Gastrocnemius medialis (tissue), 4 donors: ENCODE results near the gene AFDN. TPM values are rescaled to one million over a fixed set of nuclear protein-coding genes. Genes with fewer than 3 reads are reported as not detected.
"Not testable (repeated sequence)": the region's sequence is repeated elsewhere in the genome, so short reads cannot be mapped to it uniquely, and the experiment has no call there.

Source experiments
- ATAC-seq, 2 donors: fragments of 150-250 bp; one replicate each; pipeline ENCODE4 v1.9.1; 2016
- DNase-seq, 2 donors: peaks; one replicate each; pipeline ENCODE4 v3.0.0-alpha.2; 2019
- H3K27ac ChIP-seq, 4 donors: fragments of 200-600 bp; sonication (generic); 1 replicate in 1 of 4; 2 replicates in 3 of 4; pipeline ENCODE4 v1.5.1; 2016 to 2018; ENCODE audit warnings: mild to moderate bottlenecking in 2 of 4, moderate library complexity in 1 of 4
- H3K27me3 ChIP-seq, 3 donors: fragments of 200-600 bp; sonication (generic) in 2 of 3; 1 replicate in 1 of 3; 2 replicates in 2 of 3; pipeline versions ENCODE4 v1.5.1 to v1.6.0; 2016 to 2019; ENCODE audit warnings: mild to moderate bottlenecking in 1 of 3, moderate library complexity in 1 of 3
- H3K36me3 ChIP-seq, 2 donors: fragments of 200-600 bp; sonication (generic) in 1 of 2; one replicate each; pipeline ENCODE4 v1.5.1; 2017 to 2018
- H3K4me1 ChIP-seq, 2 donors: fragments of 200-600 bp; sonication (generic) in 1 of 2; one replicate each; pipeline ENCODE4 v1.5.1; 2016 to 2017; ENCODE audit warnings: mild to moderate bottlenecking in 2 of 2
- H3K4me3 ChIP-seq, 4 donors: fragments of 200-600 bp; sonication (generic) in 3 of 4; 1 replicate in 1 of 4; 2 replicates in 3 of 4; pipeline ENCODE4 v1.5.1; 2016 to 2019; ENCODE audit warnings: mild to moderate bottlenecking in 2 of 4
- H3K9me3 ChIP-seq, 3 donors: fragments of 200-600 bp; sonication (generic) in 2 of 3; 1 replicate in 1 of 3; 2 replicates in 2 of 3; pipeline ENCODE4 v1.5.1; 2016 to 2019
- POLR2A ChIP-seq, 2 donors: fragments of 450-650 bp; IDR thresholded peaks; one replicate each; pipeline ENCODE4 v1.6.1; 2017; ENCODE audit warnings: antibody characterized with exemption in 2 of 2, mild to moderate bottlenecking in 2 of 2, moderate library complexity in 2 of 2
- in situ Hi-C, 4 donors: fragments of 200-750 bp; cut with MboI; loops; one replicate each; pipeline versions ENCODE4 v1.15.0 to v1.8.0; 2017; ENCODE audit warnings: low sequenced_read_pairs in 4 of 4
- intact Hi-C: fragments of 100-400 bp; cut with DNase I; formaldehyde crosslinking; loops from one replicate; pipeline ENCODE4 v1.15.1; 2023; ENCODE audit warnings: low total_unique reads
- total RNA-seq, 4 donors: library from RNA; depleted of rRNA; stranded (reverse); fragments of >200 nt; gene quantifications; one replicate each; pipeline versions ENCODE4 v1.1.0 to v1.2.3, GENCODE V29; 2016
- TF ChIP-seq, protein P1 (sequence below), 5 experiments: fragments of 450-650 bp in 3 of 5; fragments of 200-600 bp in 2 of 5; sonication (generic) in 2 of 5; IDR thresholded peaks in 4 of 5; conservative IDR thresholded peaks in 1 of 5; 1 replicate in 4 of 5; 2 replicates in 1 of 5; pipeline ENCODE4 v1.5.1; 2016 to 2019; ENCODE audit warnings: antibody characterized with exemption in 5 of 5, mild to moderate bottlenecking in 3 of 5, moderate library complexity in 3 of 5

The AFDN gene
- total RNA-seq, 4 donors from 2014 or later = 22.2 to 66.0 (median 30.0) TPM

DNA sequence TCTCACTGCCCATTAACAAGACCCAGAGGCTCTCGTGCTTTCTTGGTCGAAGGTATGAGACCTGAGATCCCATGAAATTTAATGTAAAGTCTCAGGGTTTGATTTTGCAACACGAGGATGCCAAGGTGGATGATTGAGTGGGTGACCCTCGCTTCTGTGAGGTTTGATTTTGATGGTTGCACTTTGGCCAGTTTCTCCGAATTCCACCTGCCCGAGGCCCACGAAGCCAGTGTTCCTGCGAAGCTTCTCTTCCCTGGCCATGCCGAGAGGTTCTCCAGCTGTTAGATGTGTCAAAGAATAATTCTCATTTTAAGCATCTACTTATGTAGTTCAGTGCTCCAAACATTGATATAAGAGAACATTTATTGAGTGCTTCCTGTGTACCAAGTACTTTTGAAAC is 170.9 kb downstream of the AFDN start, which contains the start of gene KIF25:
TSS of gene KIF25 (plus strand) at position 30 of the 400 bp plus-strand sequence. CDS start 31,915 bp downstream, outside the sequence.
- H3K4me1 ChIP-seq = no peaks in the 10 kb centered on the region
- DNase-seq (no peak), ATAC-seq (no peak)
- intact Hi-C loops = no loop called here
- TF ChIP-seq, protein P1, sequence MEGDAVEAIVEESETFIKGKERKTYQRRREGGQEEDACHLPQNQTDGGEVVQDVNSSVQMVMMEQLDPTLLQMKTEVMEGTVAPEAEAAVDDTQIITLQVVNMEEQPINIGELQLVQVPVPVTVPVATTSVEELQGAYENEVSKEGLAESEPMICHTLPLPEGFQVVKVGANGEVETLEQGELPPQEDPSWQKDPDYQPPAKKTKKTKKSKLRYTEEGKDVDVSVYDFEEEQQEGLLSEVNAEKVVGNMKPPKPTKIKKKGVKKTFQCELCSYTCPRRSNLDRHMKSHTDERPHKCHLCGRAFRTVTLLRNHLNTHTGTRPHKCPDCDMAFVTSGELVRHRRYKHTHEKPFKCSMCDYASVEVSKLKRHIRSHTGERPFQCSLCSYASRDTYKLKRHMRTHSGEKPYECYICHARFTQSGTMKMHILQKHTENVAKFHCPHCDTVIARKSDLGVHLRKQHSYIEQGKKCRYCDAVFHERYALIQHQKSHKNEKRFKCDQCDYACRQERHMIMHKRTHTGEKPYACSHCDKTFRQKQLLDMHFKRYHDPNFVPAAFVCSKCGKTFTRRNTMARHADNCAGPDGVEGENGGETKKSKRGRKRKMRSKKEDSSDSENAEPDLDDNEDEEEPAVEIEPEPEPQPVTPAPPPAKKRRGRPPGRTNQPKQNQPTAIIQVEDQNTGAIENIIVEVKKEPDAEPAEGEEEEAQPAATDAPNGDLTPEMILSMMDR (IDR thresholded peaks at IDR 0.05 in 4 of 5, conservative IDR thresholded peaks at IDR 0.05 in 1 of 5) = no peak
- TF ChIP-seq POLR2A (IDR thresholded peaks at IDR 0.05) = no peak
- H3K36me3 ChIP-seq = no peaks in the 10 kb centered on the region
- no peaks in the 10 kb centered on the region for H3K9me3 ChIP-seq
- H3K27ac ChIP-seq = peak within 1 kb of the TSS in 1 of 4 donors; percentile 66
- H3K4me3 ChIP-seq = no peak within 1 kb of the TSS
- H3K27me3 ChIP-seq = no peaks in the 10 kb centered on the region
- in situ Hi-C loops = no loop called here

DNA sequence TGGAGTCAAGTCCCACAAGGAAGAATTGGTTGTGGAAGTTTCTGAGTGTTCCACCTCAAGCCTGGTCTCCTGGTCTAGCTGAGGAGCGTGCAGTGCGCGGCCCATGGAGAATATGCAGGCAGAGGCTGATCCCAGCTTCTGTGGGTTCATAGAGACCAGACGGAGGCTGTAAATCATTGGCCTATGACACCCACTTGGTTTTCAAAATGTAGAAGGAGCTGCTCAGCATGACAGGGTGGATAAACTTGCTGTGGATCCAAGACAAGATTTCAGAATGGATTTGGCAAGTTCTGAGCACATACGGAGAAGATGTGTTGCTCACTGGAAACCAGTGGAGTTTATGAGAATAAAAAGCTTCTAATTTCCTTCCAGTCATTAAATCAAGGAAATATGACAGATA is 171.5 kb downstream of the AFDN start:
- H3K36me3 ChIP-seq = no peaks in the 10 kb centered on the region
- in situ Hi-C loops = no loop called here
- intact Hi-C loops = no loop called here
- no peaks in the 10 kb centered on the region for H3K9me3 ChIP-seq
- no peak for DNase-seq
- H3K4me1 ChIP-seq = no peaks in the 10 kb centered on the region
- no peak for ATAC-seq
- H3K27ac ChIP-seq = no peak overlapping the region
- H3K27me3 ChIP-seq = peaks cover 0 to 3% (median 0%) of the 10 kb centered on the region in 3 donors
- no peak overlapping the region for H3K4me3 ChIP-seq
- TF ChIP-seq, protein P1 (IDR thresholded peaks at IDR 0.05 in 4 of 5, conservative IDR thresholded peaks at IDR 0.05 in 1 of 5) = no peak
- no peak for TF ChIP-seq POLR2A (IDR thresholded peaks at IDR 0.05)

DNA sequence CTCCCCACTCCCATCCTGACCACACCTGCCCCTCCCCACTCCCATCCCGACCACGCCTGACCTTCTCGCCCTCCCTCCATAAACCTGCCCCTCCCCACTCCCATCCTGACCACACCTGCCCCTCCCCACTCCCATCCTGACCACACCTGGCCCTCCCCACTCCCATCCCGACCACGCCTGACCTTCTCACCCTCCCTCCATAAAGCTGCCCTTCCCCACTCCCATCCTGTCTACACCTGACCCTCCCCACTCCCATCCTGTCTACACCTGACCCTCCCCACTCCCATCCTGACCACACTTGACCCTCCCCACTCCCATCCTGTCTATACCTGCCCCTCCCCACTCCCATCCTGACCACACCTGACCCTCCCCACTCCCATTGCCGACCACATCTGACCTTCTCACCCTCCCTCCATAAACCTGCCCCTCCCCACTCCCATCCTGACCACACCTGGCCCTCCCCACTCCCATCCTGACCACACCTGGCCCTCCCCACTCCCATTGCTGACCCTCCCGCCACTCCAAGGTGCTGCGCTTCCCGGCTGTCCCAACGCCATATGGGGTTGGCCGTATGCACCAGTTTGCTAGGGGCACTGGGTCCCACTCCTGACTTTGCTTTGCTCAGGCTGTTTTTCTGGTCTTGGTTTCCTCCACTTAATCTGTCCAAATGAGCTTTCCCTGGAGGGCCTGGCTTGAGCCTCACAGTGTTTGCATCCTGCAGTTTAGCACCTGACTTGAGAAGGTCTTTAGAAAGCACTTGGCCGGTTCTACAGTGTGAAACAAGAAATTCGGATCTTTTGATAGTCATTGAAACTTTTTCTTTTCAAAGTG is 173.7 kb downstream of the AFDN start:
- Histone ChIP-seq H3K36me3 (no peaks in the 10 kb centered on the region), H3K4me3 (no peak overlapping the region), H3K27me3 (peaks cover 0 to 3% (median 0%) of the 10 kb centered on the region in 3 donors), H3K4me1 (no peaks in the 10 kb centered on the region), H3K9me3 (no peaks in the 10 kb centered on the region), H3K27ac (no peak overlapping the region)
- in situ Hi-C loops (no loop called here), intact Hi-C loops (no loop called here)
- DNase-seq = no peak
- no peak for ATAC-seq
- no peak for TF ChIP-seq POLR2A (IDR thresholded peaks at IDR 0.05)
- TF ChIP-seq, protein P1 (IDR thresholded peaks at IDR 0.05 in 4 of 5, conservative IDR thresholded peaks at IDR 0.05 in 1 of 5) = no peak

DNA sequence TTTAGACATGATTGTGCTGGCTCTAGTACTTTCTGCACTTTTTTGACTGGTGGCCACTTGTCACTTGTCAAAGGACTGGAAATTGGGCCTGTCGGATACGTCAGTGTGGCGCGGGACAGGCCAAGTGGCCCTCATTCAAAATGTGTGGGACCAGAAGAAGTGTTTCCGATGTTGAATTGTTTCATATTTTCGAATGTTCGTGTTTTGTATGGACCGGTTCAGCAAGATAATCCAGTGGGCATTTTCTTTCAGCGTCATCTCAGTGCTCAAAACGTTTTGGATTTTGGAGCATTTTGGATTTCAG is 174.3 kb downstream of the AFDN start:
- intact Hi-C loops = no loop called here
- Histone ChIP-seq H3K27me3 (peaks cover 0 to 3% (median 0%) of the 10 kb centered on the region in 3 donors), H3K4me1 (no peaks in the 10 kb centered on the region), H3K36me3 (no peaks in the 10 kb centered on the region), H3K9me3 (no peaks in the 10 kb centered on the region), H3K27ac (no peak overlapping the region), H3K4me3 (no peak overlapping the region)
- no peak for ATAC-seq
- in situ Hi-C loops = no loop called here
- no peak for TF ChIP-seq POLR2A (IDR thresholded peaks at IDR 0.05)
- TF ChIP-seq, protein P1 (IDR thresholded peaks at IDR 0.05 in 4 of 5, conservative IDR thresholded peaks at IDR 0.05 in 1 of 5) = no peak
- DNase-seq = no peak

DNA sequence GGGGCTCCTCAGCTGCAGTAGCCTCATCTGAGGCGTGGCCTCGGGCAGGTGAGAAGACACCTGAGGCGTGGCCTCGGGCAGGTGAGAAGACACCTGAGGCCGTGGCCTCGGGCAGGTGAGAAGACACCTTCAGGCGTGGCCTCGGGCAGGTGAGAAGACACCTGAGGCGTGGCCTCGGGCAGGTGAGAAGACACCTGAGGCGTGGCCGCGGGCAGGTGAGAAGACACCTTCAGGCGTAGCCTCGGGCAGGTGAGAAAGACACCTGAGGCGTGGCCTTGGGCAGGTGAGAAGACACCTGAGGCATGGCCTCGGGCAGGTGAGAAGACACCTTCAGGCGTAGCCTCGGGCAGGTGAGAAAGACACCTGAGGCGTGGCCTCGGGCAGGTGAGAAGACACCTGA is 174.8 kb downstream of the AFDN start:
- H3K9me3 ChIP-seq, in situ Hi-C loops, DNase-seq, H3K36me3 ChIP-seq, H3K27me3 ChIP-seq, H3K4me1 ChIP-seq, H3K4me3 ChIP-seq, H3K27ac ChIP-seq, ATAC-seq, intact Hi-C loops: not testable (repeated sequence)
